PC-9 (cell line): ENCODE measurements around the gene CDH15. TPM values are rescaled to one million over a fixed set of nuclear protein-coding genes. Genes with fewer than 3 reads are reported as not detected.

Experiments
- Bru-seq: library from RNA; stranded (reverse); fragments of 400-500 nt; gene quantifications from one replicate; lab custom pipeline; 2021; lab: Mats Ljungman, UMichigan
- BruChase-seq, 2 experiments: library from RNA; stranded (reverse); fragments of 400-500 nt; gene quantifications; one replicate each; lab custom pipeline; 2021; lab: Mats Ljungman, UMichigan
- BruUV-seq: library from RNA; stranded (reverse); fragments of 400-500 nt; replicated peaks from 2 replicates; lab custom pipeline; 2021; lab: Mats Ljungman, UMichigan
- CTCF ChIA-PET: fragments of 300-600 bp; sonication (Branson Sonifier 250); formaldehyde crosslinking; loops from one replicate; lab custom pipeline; 2022; ENCODE audit warnings: antibody characterized with exemption; lab: Charles Lee
- POLR2A ChIA-PET: fragments of 300-600 bp; sonication (Branson Sonifier 250); formaldehyde crosslinking; loops from one replicate; lab custom pipeline; 2022; ENCODE audit warnings: antibody characterized with exemption; ENCODE audit not compliant: unreplicated experiment; lab: Charles Lee
- DNase-seq, 2 experiments: peaks; one replicate each; pipeline versions ENCODE4 v3.0.0 to v3.0.0-alpha.2; 2015 to 2022; ENCODE audit warnings: mixed read lengths in 1 of 2
- H2AFZ ChIP-seq: fragments of 200-600 bp; sonication (generic); 2 replicates; pipeline ENCODE4 v1.8.1; 2017; ENCODE audit warnings: antibody characterized with exemption
- H3F3A ChIP-seq: fragments of 200-600 bp; sonication (generic); 2 replicates; pipeline ENCODE4 v1.8.1; 2017; ENCODE audit warnings: antibody characterized with exemption, mild to moderate bottlenecking, low read depth; ENCODE audit not compliant: insufficient read depth
- H3K27ac ChIP-seq: fragments of 200-600 bp; sonication (generic); 2 replicates; pipeline ENCODE4 v1.6.1; 2016; ENCODE audit warnings: mixed run types
- H3K27me3 ChIP-seq: fragments of 200-600 bp; sonication (generic); 2 replicates; pipeline ENCODE4 v1.6.1; 2016; ENCODE audit warnings: low read depth, mixed run types; ENCODE audit not compliant: insufficient read depth
- H3K36me3 ChIP-seq: fragments of 200-600 bp; sonication (generic); 2 replicates; pipeline ENCODE4 v1.6.1; 2016; ENCODE audit warnings: low read depth, mixed run types
- H3K4me1 ChIP-seq: fragments of 200-600 bp; sonication (generic); replicated peaks from 2 replicates; pipeline ENCODE4 v1.6.1; 2016; ENCODE audit warnings: mixed run types; ENCODE audit not compliant: insufficient read depth
- H3K4me2 ChIP-seq: fragments of 200-600 bp; sonication (generic); 2 replicates; pipeline ENCODE4 v1.6.1; 2017; ENCODE audit warnings: mixed run types
- H3K4me3 ChIP-seq: fragments of 200-600 bp; sonication (generic); 2 replicates; pipeline ENCODE4 v1.6.1; 2016; ENCODE audit warnings: mixed run types
- H3K79me2 ChIP-seq: fragments of 200-600 bp; sonication (generic); 2 replicates; pipeline ENCODE4 v1.6.1; 2017; ENCODE audit warnings: low read depth, mixed run types
- H3K9me2 ChIP-seq: fragments of 200-600 bp; sonication (generic); 2 replicates; pipeline ENCODE4 v1.8.1; 2017; ENCODE audit warnings: mild to moderate bottlenecking; ENCODE audit not compliant: insufficient read depth
- H3K9me3 ChIP-seq: fragments of 200-600 bp; sonication (generic); 2 replicates; pipeline ENCODE4 v1.8.1; 2016; ENCODE audit warnings: low read depth; ENCODE audit not compliant: insufficient read depth
- H4K20me1 ChIP-seq: fragments of 200-600 bp; sonication (generic); 2 replicates; pipeline ENCODE4 v1.8.1; 2017; ENCODE audit not compliant: insufficient read depth
- EZH2 ChIP-seq: fragments of 200-600 bp; sonication (generic); IDR thresholded peaks from 2 replicates; pipeline ENCODE4 v1.8.0; 2017; ENCODE audit warnings: antibody characterized with exemption, low read depth
- intact Hi-C: fragments of 100-400 bp; cut with micrococcal nuclease; formaldehyde crosslinking; loops from one replicate; pipeline ENCODE4 v1.10.0; 2022; ENCODE audit not compliant: unreplicated experiment
- long read RNA-seq: library from polyadenylated mRNA; stranded (forward); transcript quantifications from one replicate; pipeline ENCODE4 v2.0.0, GENCODE V29; 2022
- total RNA-seq: library from RNA; stranded (reverse); gene quantifications from 2 replicates; pipeline ENCODE4 v1.2.3, GENCODE V29; 2021
- TF ChIP-seq, protein P1 (sequence below): fragments of 200-600 bp; sonication (generic); conservative IDR thresholded peaks from 2 replicates; pipeline ENCODE4 v1.6.1; 2017; ENCODE audit warnings: mixed run types, antibody characterized with exemption, mild to moderate bottlenecking, moderate library complexity

CDH15 gene, protein sequence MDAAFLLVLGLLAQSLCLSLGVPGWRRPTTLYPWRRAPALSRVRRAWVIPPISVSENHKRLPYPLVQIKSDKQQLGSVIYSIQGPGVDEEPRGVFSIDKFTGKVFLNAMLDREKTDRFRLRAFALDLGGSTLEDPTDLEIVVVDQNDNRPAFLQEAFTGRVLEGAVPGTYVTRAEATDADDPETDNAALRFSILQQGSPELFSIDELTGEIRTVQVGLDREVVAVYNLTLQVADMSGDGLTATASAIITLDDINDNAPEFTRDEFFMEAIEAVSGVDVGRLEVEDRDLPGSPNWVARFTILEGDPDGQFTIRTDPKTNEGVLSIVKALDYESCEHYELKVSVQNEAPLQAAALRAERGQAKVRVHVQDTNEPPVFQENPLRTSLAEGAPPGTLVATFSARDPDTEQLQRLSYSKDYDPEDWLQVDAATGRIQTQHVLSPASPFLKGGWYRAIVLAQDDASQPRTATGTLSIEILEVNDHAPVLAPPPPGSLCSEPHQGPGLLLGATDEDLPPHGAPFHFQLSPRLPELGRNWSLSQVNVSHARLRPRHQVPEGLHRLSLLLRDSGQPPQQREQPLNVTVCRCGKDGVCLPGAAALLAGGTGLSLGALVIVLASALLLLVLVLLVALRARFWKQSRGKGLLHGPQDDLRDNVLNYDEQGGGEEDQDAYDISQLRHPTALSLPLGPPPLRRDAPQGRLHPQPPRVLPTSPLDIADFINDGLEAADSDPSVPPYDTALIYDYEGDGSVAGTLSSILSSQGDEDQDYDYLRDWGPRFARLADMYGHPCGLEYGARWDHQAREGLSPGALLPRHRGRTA
- total RNA-seq (not detected in 2 replicates), Bru-seq, nascent RNA (not detected), BruChase-seq, experiment 1, labeled RNA remaining after a 2-hour chase (percentile 3 among the genes with signal in this experiment), BruChase-seq, experiment 2, labeled RNA remaining after a 6-hour chase (percentile 4 among the genes with signal in this experiment)
- long read RNA-seq = 0 reads

DNA sequence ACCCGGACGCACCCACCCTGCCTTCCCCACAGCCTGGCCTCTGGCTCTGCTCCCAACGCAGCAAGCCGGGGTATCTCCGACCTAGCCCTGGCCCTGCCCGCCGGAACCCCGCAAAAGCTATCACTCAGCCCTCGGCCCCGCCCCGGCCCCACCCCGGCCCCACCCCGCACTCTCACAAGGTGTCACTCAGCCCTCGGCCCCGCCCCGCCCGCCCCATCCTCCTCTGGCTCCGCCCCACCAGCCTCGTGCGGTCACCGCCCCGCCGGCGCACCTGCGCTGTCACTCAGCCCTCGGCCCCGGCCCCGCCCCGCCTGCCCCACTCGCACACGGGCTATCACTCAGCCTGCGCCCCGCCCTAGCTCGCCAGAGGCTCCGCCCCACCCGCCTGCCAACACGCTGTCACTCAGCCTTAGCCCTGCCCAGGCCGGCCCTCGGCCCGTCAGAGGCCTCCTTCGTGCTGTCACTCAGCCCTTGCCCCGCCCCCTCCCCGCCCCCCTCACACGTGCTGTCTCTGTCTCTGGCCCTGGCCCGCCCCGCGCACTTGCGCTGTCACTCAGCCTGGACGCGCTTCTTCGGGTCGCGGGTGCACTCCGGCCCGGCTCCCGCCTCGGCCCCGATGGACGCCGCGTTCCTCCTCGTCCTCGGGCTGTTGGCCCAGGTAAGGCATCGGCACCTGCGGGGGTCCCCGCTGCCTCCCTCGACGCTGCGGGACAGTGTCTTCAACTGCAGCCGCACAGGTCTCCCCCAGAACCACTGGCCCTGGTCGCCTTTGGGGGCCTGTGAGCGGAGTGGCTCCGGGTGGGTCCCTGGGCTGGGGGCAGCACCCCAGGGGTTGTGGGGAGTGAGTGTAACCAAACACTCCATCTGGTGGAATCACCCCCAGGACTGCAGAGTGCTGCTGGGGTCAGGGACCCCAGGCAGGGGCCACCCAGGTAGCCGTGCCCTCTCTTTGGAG lies at the start of gene CDH15:
Gene CDH15 (plus strand): TSS at position 533 of the 955 bp plus-strand sequence. CDS start 84 bp downstream, at position 617.
- H3K27ac ChIP-seq = no peak within 1 kb of the TSS
- peak; percentile 86 to 96 for DNase-seq
- H3K4me2 ChIP-seq = peak within 1 kb of the TSS; percentile 75
- BruUV-seq = no TSS peak
- no peak within 1 kb of the TSS for H2AFZ ChIP-seq
- no peaks in the 10 kb centered on the region for H3K9me2 ChIP-seq
- TF ChIP-seq, protein P1, sequence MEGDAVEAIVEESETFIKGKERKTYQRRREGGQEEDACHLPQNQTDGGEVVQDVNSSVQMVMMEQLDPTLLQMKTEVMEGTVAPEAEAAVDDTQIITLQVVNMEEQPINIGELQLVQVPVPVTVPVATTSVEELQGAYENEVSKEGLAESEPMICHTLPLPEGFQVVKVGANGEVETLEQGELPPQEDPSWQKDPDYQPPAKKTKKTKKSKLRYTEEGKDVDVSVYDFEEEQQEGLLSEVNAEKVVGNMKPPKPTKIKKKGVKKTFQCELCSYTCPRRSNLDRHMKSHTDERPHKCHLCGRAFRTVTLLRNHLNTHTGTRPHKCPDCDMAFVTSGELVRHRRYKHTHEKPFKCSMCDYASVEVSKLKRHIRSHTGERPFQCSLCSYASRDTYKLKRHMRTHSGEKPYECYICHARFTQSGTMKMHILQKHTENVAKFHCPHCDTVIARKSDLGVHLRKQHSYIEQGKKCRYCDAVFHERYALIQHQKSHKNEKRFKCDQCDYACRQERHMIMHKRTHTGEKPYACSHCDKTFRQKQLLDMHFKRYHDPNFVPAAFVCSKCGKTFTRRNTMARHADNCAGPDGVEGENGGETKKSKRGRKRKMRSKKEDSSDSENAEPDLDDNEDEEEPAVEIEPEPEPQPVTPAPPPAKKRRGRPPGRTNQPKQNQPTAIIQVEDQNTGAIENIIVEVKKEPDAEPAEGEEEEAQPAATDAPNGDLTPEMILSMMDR = no peak
- TF ChIP-seq EZH2 = no peak
- no peaks in the 10 kb centered on the region for H3K36me3 ChIP-seq
- no peaks in the 10 kb centered on the region; the same call in 1 of the 2 replicates for H4K20me1 ChIP-seq
- POLR2A ChIA-PET = interaction anchor here (0.6 to 0.8 kb wide), 7 partner anchors 20 to 387 kb away, joined by 3 to 21 read pairs (median 9); partner anchors contain the start of genes APRT and SPG7
- H3F3A ChIP-seq = peaks cover 11% of the 10 kb centered on the region; the same call in 1 of the 2 replicates
- CTCF ChIA-PET = interaction anchor here (0.6 kb wide), 2 partner anchors 314 to 704 kb away, joined by 5 to 14 read pairs; no protein-coding TSS in a partner anchor
- H3K9me3 ChIP-seq = no peaks in the 10 kb centered on the region
- peaks cover 11% of the 10 kb centered on the region for H3K4me1 ChIP-seq
- intact Hi-C loops = loop anchor here (10.0 kb wide), 1 partner anchor 717 kb away; the partner anchor contains the start of gene ZFPM1
- peaks cover 32% of the 10 kb centered on the region for H3K27me3 ChIP-seq
- H3K4me3 ChIP-seq = peak within 1 kb of the TSS; percentile 46; the same call in 1 of the 2 replicates
- H3K79me2 ChIP-seq = no peaks in the 10 kb centered on the region

DNA sequence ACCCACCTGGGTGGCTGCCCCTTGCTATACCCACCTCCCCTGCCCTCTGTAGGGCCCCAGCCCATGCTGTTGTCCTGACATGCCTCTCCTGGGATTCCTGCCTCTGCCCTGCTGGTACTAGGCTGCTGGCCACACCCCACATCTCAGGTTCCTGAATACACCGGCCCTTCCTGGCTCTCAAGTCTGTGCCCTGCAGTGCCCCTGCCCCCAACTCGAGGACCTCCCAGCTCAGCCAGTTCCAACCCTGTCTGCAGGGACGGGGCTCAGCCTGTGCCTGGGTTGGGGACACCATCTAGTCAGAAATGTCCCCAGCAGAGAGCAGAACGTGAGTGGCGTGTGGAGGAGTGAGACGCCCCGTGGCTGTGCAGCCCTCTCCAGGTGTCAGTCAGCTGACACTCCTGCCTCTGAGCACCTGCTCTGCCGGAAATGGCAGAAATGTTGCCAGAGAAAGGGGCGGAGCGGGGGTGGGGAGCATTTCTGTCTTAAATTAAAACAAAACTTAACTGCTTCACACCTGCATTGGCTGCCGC lies 49.2 kb upstream of the CDH15 start:
- no TSS peak for BruUV-seq
- DNase-seq = no peak
- Histone ChIP-seq H3K36me3 (no peaks in the 10 kb centered on the region), H3K4me3 (no peak overlapping the region), H3K4me1 (no peaks in the 10 kb centered on the region), H3F3A (peaks cover 6% of the 10 kb centered on the region; the same call in 1 of the 2 replicates), H3K27me3 (no peaks in the 10 kb centered on the region), H3K9me2 (no peaks in the 10 kb centered on the region), H3K9me3 (no peaks in the 10 kb centered on the region), H4K20me1 (no peaks in the 10 kb centered on the region), H3K4me2 (no peak overlapping the region), H3K79me2 (no peaks in the 10 kb centered on the region), H2AFZ (no peak overlapping the region), H3K27ac (no peak overlapping the region)
- ChIA-PET CTCF (no interaction called here), POLR2A (no interaction called here)
- TF ChIP-seq EZH2 = no peak
- TF ChIP-seq, protein P1 = no peak
- intact Hi-C loops = no loop called here
